GM21526 (cell line): ENCODE data around the gene BPIFB6.

ENCODE experiments used
- ATAC-seq: cut with Tn5 transposase; IDR thresholded peaks from one replicate; pipeline ENCODE4 v1.9.1; 2021; ENCODE audit warnings: moderate library complexity; ENCODE audit not compliant: unreplicated experiment, low FRiP score

The BPIFB6 gene

DNA sequence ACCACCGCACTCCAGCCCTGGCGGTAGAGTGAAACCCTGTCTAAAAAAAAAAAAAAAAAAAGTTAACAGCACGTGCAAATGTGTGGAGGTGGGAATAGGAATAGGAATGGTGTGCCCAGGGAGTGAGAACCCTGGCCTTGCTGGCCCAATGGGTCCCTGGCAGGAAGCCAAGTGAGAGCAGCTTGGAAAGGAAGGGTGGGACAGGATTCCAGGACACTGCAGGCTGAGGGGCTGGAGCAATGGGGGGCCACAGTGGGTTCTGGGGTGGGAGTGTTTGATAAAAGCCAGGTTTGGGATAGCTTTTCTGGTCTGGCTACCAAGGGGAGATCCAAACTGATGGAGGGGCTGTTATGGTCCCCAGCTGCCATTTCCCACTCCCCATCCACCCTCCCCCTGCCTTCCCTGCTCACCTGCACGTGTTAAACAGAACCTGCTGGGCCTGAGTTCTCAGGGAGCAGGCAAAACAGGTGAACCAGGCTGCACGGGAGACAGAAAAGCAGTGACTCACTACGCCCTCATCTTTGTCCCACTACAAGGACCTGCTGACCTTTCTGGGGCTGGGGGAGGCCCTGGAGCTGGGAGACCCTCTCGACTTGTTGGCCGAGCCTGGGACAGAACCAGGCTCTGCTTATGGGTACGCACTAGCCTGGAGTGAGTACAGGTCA is 30.5 kb upstream of the BPIFB6 start:
- no peak for ATAC-seq

DNA sequence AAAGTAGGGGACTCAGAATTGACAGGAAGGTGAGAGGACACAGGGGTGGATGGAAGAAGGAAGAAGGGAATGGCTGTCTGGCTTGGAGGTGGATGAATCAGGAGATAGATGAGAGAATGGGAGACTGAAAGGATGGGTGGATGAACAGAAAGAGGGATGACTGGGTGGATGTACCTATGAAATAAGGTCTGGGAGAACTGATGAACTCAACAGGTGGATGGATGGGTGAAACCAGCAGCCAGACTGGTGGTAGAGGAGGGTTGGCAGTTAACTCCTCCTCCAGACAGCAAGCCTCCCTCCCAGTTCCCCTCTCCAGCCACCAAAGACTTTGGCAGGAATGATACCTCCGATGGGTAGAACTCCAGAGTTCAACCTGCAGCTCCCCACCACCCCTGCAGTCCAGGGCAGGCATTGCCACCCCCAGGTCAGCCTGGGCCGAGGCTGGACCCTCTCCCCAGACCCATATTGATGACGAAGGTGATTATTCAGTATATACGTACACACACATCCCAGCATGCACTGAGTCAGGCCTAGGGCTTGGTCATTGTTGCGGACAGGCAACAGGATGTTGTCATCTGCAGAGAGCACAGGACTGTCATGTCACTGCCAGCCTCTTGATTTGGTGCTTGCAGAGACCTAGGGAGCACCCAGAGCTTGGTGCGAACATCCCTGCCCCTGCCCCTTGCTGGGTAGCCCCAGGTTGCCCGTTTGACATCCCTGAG is 29.2 kb upstream of the BPIFB6 start:
- no peak for ATAC-seq

DNA sequence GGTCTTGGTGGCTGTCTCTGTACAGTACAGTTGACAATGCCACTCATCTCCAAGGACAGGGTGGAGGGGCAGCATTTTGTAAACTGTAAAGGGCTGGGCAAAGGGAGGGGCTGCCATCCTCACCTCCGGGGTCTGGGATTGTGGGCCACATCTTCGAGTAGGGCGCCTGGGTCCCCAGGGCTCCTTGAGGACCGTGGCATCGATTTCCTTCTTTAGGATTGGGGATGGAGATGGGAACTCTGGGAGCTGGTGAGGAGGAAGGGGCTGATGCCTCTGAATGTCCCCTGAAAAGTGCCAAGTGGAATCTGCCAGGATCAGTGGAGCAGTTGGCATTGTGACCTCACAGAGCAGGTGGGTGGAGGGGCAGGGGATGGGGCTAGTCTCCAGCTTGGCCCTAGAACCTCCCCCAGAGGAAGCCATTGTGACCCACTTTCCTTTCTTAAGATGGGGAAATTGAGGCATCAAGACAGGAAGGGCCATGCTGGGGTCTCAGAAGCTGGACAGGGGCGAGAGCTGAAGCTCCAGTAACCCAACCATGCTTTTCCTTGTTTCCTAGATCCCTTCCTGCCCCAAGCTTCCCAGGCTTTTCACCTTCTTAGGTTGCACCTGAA is 27.2 kb upstream of the BPIFB6 start, which contains the start of gene SUN5:
SUN5 (minus strand) TSS at position 293 of the 611 bp plus-strand sequence; CDS start at position 200, 93 bp downstream.
- ATAC-seq, result no peak

DNA sequence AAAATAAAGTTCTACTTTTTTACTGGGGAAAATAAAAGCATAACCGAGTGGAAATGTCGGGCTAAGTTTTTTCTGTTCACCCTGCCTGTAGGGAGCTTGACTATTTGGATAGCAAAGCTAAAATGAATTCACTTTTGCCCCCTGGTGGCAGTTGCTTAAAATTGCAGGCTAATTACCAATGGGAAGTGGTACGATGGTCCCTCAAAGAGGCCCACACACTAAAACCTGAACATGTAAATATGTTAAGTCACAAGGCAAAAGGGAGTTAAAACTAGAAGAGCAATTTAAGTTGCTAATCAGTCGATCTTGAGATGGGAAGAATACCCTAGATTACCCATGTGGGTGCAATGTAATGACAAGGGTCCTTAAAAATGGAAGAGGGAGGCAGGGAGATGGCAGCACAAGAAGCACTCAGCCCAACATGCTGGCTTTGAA is 26.3 kb upstream of the BPIFB6 start:
- ATAC-seq, result no peak

DNA sequence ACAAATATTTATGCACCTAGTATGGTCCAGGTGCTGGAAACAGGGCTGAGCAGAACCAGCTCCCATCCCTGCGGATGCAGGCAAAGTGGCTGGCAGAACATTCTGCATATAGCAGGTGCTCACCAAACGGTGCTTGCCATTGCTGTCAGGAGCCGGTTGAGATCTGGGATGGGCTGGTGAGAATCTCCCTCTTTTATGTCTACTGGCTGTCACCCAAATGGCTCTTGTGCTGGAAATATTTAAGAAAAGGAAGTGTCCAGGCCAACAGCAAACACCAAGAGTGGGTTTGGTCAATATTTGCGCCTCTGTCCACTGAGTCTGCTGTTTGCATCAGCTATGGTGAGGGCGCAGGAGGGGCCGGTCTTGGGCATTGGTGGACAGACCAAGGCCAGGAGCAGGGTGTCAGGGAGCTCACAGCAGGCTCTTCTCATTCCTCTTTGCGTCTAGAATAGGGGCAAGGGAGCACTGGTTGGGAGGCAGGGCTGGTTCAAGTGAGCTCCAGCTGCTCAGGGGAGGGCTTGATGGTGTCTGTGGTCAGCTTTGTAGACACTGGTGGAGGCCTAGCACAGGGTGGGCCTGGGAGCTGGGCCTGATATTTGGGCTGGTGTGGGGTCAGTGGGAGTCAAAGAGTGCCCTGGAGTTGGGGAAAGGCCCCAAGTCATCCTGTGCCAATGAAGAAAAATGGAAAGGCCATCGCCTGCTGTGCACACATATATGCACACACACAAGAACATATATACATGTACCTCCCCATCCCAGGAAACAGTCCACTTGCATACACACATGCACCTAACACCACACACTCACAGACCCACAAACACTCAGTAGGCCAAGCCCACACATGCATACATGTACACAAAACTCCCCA is 25.3 kb upstream of the BPIFB6 start:
- ATAC-seq, result no peak

DNA sequence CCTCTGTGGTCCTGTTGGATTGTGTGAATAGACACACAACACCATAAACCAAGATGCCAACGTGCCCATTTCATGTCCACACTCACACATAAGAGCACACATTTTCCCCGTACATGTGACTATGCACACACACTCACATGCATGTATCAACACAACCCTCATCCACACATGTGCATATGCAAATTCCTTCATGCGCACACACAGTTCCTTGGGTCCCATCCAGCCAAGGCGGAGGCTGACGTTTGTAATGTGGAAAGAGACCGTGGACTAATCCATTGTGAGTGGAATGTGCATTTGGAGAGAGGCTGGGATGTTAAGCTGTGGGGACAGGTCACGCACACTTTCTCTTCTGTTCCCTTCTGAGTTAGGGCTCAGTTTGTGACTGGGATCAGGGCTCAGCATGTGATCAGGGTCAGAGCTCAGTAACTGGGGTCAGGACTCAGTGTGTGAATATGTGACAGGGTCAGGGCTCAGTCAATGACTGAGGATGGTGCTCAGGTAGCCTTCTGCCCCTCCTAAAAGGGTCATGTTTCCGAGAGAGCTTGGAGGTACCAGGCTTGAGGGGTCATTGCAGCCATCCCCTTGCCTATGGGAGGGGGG is 24.6 kb upstream of the BPIFB6 start:
- no peak for ATAC-seq

DNA sequence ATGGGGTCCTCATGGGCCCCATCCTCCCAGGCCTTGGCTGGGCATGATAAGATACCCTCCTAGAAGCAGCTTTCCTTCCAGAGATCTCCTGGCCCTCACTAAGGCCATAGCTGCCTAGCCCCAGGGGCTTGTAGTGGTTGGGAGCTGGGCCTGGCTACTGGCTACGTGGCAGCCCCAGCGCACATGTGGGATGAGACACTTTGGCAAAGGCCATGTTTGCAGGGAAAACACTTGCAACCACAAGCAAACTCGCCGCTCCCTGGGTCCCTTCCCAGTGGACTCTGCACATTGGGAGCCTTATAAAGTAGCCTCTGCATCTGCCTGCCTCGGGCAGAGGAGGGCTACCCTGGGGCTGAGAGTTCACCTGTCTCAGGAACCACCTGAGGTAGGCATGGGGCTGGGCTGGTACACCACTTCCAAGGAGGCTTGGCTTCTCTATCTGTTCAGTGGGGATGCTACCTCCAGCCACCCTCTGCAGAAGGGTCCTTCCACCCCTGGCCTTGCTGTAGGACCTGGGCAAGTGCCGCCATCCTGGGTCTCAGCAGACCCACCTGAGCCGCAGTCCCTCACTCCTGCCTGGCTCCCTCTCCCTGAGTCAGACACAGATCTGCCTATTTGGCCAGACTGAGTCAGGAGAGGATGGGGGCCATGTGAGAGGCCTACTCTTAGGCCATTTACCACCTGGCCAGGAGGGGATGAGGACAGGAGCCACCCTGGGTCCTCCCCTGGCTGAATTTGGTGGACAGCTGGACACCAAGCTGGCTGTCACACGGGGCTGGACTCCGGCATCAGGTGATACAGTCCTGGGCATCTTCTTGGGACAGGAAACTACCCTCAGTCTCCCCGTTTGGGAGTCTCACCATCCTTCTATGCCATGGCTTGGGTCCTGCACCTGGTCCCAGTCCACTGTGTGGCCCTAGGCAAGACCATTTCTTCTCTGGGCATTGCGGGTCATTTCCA is 23.8 kb upstream of the BPIFB6 start, which contains the start of gene BPIFB2:
BPIFB2 (plus strand) TSS at position 329 of the 960 bp plus-strand sequence. CDS start 871 bp downstream, outside the sequence.
- ATAC-seq, result no peak

DNA sequence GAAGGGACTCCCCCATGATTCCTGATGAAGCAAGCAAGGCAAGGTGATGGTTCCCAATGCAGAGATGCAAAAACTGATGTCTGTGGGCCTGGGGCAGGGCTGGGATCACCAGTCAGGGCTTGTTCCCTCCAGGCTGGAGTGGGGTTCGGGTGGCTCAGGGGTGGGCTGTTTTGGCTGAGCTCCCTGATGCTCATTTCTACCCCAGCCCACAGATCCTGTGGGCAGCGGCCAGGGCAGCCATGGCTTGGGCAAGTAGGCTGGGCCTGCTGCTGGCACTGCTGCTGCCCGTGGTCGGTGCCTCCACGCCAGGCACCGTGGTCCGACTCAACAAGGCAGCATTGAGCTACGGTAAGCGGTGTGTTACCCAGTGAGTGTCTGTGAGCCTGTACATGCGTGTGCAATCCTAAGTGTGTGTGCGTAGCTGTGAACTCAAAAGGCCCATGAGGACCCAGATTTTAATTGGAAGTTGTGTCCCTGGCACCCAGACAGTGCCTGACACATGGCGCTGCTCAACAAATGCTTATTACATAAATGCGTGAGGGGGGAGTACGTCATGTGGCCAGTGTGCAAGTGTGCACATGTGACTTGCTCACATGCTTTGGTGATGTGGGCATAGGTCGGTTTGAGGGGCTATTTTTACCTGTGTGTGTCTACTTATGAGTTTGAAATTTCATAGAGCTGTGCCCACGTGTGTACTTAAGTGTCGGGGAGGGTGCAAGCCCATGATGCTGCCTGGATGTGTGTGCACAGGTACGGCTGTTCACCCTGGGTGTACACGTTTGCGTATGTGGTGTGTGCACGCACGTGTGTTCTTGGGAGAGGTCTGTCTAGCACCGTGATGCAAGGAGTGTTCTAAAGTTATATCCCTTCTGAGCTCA is 22.9 kb upstream of the BPIFB6 start:
- ATAC-seq, result no peak

DNA sequence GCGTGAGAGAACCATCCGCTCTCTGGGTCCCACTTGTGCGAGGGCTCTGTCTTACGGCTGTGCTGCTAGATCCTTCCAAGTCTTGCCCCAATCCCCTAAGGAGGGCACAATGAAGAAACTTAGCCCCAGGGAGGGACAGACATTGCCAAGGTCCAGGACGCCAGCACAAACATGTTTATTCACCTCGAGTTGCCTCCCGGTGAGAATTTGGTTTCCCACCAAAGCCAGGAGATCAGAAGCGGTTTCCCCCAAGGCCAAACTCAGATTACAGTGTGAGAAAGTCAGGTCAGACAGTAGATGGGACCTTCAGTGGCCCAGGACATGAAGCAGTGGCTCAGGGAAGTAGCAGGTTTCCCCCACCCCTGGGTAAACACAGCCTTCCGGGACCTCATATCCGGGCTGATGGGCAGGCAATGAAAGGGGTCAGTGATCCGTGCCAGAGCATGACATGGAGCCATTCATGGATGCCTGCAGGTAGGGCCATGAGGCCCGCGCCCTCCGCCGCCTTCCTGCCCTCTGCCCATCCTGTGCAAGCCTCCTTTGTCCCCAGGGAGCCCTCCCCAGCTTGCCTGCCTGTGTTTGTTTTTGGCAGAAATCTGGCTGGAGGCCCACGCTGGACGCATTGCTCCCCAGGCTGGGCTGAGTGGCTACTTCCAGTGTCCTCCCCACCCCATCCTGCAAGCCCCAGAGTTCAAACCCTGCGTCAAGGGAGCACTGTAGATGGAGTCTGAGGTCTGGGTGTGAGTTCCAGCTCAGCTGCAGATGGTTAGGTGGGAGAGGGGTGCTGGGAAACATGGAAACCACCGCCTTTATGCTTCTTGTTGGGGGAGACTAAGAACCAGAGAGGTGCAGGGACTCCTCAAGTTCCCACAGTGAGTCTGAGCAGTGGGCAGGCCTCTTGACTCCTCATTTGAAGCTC is 22.0 kb upstream of the BPIFB6 start:
- ATAC-seq, result no peak

DNA sequence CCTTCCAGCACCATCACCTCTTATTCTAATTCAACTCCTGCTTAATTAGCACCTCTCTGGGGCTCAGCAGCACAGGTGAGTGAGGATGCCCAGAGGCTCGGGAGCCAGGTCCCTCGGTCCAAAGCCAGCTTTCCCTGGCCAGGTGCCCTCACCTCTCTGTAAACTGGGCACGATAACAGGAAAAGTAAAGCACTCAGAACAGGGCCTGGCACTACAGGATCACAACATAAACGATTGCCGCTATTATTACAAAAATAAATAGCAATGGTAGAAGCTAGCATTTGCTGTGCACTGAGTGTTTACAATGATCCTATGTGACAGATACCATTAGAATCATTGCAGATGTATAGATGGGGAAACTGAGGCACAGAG is 21.3 kb upstream of the BPIFB6 start:
- no peak for ATAC-seq

DNA sequence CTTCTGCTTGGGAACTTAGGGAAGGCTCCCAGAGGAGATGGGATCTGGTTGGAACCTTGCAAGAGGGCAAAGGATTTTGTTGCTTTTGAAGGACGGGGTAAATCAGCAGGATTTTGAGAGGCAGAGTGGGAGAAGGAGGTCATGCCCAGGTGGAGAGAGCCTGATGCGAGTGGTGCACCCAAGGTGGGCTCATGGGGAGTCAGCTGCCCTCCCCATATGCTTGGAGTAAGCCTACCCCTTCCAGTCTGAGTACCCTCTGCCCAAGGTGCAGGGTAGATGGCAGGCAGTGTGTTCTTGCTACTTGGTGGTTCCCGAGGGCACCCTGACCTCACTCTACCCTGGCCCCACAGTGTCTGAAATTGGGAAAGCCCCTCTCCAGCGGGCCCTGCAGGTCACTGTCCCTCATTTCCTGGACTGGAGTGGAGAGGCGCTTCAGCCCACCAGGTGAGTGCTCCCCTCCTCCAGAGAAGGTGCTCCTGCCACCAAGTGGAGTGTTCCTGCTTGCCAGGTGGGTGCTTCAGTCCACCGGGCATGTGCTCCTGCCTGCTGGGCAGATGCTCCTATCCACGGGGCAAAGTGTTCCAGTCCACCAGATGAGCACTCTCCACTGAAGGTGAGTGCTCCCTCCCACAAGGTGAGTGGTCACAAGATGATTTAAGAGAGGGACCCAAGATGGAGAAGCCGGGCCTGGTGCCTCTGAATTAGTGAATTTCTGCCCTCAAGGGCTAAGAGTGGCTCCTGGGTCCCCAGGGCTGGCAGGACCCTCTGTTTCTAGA is 20.6 kb upstream of the BPIFB6 start:
- no peak for ATAC-seq

DNA sequence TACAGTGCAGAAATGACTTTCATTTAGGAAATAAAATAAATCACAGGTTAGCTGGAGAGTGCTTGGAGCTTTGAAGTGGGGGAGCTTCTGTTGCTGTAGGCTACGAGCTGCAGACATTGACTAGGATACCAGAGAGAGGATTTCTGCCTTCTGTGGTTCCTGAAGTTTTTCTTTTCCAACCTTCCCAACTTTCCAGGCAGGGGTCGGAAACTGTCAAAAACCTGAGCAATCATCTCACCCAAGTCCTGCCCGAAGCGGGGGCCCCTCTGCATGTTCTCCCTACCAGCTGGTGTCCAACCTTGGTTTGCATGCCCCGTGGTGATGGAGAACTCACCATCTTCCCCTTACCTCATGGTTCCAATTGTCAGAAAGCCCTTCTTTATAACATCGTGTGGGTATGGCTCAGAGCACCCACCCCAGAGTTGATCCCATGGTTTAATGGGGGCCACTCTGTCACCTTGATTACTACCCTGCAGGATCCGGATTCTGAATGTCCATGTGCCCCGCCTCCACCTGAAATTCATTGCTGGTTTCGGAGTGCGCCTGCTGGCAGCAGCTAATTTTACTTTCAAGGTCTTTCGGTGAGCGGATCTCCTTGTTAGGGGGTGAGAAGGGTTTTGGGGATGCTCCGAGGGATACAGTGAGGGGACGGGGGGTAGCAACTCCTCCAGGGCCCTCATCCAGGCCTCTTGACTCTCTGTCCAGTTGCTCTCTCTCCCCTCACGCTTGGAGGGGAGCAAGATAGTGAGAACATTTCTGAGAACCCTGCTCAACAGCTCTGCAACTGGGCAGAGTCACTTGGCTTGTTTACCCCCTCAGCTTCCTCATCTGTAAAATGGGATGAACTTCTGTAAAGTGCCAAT is 18.9 kb upstream of the BPIFB6 start:
- no peak for ATAC-seq

DNA sequence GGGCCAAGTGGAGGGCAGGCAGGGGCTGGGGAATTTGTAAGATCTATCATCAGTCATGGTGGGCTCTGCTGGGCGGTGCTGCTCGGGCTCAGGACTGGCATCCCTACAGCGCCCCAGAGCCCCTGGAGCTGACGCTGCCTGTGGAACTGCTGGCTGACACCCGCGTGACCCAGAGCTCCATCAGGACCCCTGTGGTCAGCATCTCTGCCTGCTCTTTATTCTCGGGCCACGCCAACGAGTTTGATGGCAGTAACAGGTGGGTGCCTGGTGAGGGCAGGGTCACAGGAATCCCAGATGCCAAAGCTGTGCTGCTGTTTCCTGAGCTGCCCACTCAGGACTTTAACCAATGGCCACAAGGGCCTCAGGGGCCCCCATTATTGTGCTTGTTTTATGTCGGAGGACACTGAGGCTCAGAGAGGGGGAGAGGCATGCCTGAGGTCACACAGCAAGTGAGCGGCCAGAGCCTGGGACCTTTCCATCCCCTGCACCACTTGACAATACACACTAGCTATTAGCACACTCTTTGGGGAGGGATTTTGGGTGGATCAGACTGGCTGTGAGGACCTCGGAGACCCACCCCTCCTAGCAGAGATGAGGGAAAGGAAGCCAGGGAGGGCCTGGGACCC is 17.6 kb upstream of the BPIFB6 start:
- ATAC-seq, result no peak

DNA sequence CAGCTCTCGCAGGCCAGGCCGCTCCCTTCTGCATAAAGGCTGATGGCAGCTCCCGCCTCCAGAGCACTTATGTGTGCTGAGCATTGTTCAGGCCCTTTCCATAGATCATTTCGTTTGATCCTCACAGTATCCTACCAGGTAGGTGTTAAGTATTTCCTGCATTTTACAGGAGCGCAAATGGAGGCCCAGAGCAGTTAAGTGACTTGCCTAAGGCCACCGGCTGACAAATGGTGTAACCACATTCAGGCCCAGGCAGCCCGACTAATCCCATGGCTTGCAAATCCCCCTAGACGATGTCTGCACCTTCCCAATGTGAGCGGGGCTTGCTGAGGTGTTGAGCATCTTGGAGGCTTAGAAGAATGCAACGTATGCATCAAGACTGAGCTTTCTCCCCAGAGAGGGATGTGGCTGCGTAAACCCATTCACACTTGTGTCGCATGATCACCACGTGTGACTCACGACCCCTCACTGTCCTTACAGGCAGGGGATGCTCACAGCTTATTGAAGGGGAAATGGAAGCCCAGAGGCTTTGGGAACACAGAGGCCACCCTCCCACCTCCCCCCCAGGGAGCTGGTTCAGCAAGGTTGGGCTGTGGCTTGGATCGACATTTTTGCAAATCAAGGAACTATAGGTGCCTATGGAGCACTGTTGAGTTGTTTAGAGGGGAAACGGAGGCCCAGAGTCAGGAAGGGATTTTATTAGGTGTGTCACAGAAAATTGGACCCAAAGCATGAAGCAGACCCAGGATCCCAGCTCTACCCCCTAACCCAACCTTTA is 16.9 kb upstream of the BPIFB6 start:
- ATAC-seq, result no peak
